T-helper 2 cell (primary cell): ENCODE measurements around the gene OGFOD3.
"Not testable (repeated sequence)": the region's sequence is repeated elsewhere in the genome, so short reads cannot be mapped to it uniquely, and the experiment has no call there.

Source experiments
- DNase-seq, 5 experiments: peaks; one replicate each; pipeline versions ENCODE4 v3.0.0 to v3.0.0-alpha.2; 2012 to 2022

OGFOD3 gene

GRCh38 chr17:82386881-82387704 lies 31.3 kb downstream of the OGFOD3 start:
- no peak for DNase-seq

GRCh38 chr17:82386255-82386831 lies 32.0 kb downstream of the OGFOD3 start:
- DNase-seq, result no peak

- no peak for DNase-seq
These were observed 32.7 kb downstream of the OGFOD3 start for GRCh38 chr17:82385559-82386254.

GRCh38 chr17:82384730-82385481 lies 33.5 kb downstream of the OGFOD3 start:
- DNase-seq, result no peak

GRCh38 chr17:82384051-82384729 lies 34.2 kb downstream of the OGFOD3 start:
- DNase-seq, result no peak

GRCh38 chr17:82383411-82383810 lies 35.0 kb downstream of the OGFOD3 start:
- no peak for DNase-seq

GRCh38 chr17:82382933-82383255 lies 35.5 kb downstream of the OGFOD3 start:
- DNase-seq, result no peak

- DNase-seq, result not testable (repeated sequence)
These were observed 36.0 kb downstream of the OGFOD3 start for GRCh38 chr17:82382220-82382932.

- DNase-seq, result not testable (repeated sequence)
These were observed 36.7 kb downstream of the OGFOD3 start for GRCh38 chr17:82381703-82382009.

GRCh38 chr17:82380860-82381702 lies 37.3 kb downstream of the OGFOD3 start:
- no peak for DNase-seq

GRCh38 chr17:82378741-82379021 lies 39.7 kb downstream of the OGFOD3 start:
- DNase-seq, result no peak

- no peak for DNase-seq
These were observed 40.3 kb downstream of the OGFOD3 start for GRCh38 chr17:82377924-82378740.

GRCh38 chr17:82377294-82377693 lies 41.1 kb downstream of the OGFOD3 start:
- not testable (repeated sequence) for DNase-seq

- no peak for DNase-seq
These were observed 42.2 kb downstream of the OGFOD3 start for GRCh38 chr17:82376042-82376730.

- no peak for DNase-seq
These were observed 42.9 kb downstream of the OGFOD3 start for GRCh38 chr17:82375359-82376041.

- no peak for DNase-seq
These were observed 43.6 kb downstream of the OGFOD3 start for GRCh38 chr17:82374626-82375331.

GRCh38 chr17:82373731-82374625 lies 44.4 kb downstream of the OGFOD3 start:
- DNase-seq, result no peak
